CD14-positive monocyte (primary cell): Measurements from ENCODE around the gene DLGAP1. TPM values are rescaled to one million over a fixed set of nuclear protein-coding genes. Genes with fewer than 3 reads are reported as not detected.

Source experiments
- DNase-seq, 3 donors: peaks; one replicate each; pipeline ENCODE4 v3.0.0-alpha.2; 2011 to 2022
- H2AFZ ChIP-seq: 2 replicates; pipeline ENCODE4 v1.6.0; 2012; ENCODE audit warnings: mild to moderate bottlenecking, low read depth, low read length, inconsistent platforms; ENCODE audit not compliant: insufficient read depth, poor library complexity, severe bottlenecking
- H3K27ac ChIP-seq, 2 donors: 1 replicate in 1 of 2; 2 replicates in 1 of 2; pipeline ENCODE4 v1.5.1; 2012 to 2013; ENCODE audit warnings: low read length in 2 of 2, control low read depth in 1 of 2, inconsistent platforms in 1 of 2, low read depth in 1 of 2, mild to moderate bottlenecking in 1 of 2
- H3K27me3 ChIP-seq, 2 donors: one replicate each; pipeline versions ENCODE4 v1.6.0 to v1.6.1; 2011 to 2013; ENCODE audit warnings: low read length in 2 of 2; ENCODE audit not compliant: control insufficient read depth in 2 of 2, insufficient read depth in 2 of 2
- H3K36me3 ChIP-seq, 2 donors: replicated peaks in 1 of 2; 1 replicate in 1 of 2; 2 replicates in 1 of 2; pipeline versions ENCODE4 v1.5.1 to v1.6.1; 2012 to 2013; ENCODE audit warnings: low read length in 2 of 2, control low read depth in 1 of 2, inconsistent platforms in 1 of 2, mild to moderate bottlenecking in 1 of 2; ENCODE audit not compliant: insufficient read depth in 2 of 2, control insufficient read depth in 1 of 2
- H3K4me1 ChIP-seq, 2 donors: 1 replicate in 1 of 2; 2 replicates in 1 of 2; pipeline versions ENCODE4 v1.5.1 to v1.6.1; 2012 to 2013; ENCODE audit warnings: low read length in 2 of 2, control low read depth in 1 of 2, inconsistent platforms in 1 of 2, mild to moderate bottlenecking in 1 of 2, moderate library complexity in 1 of 2; ENCODE audit not compliant: insufficient read depth in 2 of 2, control insufficient read depth in 1 of 2
- H3K4me2 ChIP-seq: replicated peaks from 2 replicates; pipeline ENCODE3; 2012; ENCODE audit warnings: low read length, moderate library complexity, mild to moderate bottlenecking; ENCODE audit not compliant: poor library complexity, severe bottlenecking; ENCODE audit errors: extremely low read depth
- H3K4me3 ChIP-seq, 3 experiments: fragments of 200-600 bp in 1 of 3; sonication (generic) in 1 of 3; replicated peaks in 1 of 3; 1 replicate in 2 of 3; 2 replicates in 1 of 3; pipeline ENCODE4 v1.5.1; 2011 to 2013; ENCODE audit warnings: low read length in 3 of 3, mild to moderate bottlenecking in 3 of 3, control low read depth in 2 of 3, low read depth in 2 of 3, inconsistent platforms in 1 of 3, moderate library complexity in 1 of 3
- H3K79me2 ChIP-seq: 2 replicates; pipeline ENCODE4 v1.6.0; 2012; ENCODE audit warnings: mild to moderate bottlenecking, control low read depth, inconsistent platforms, low read length, moderate library complexity; ENCODE audit not compliant: insufficient read depth
- H3K9ac ChIP-seq: 2 replicates; pipeline ENCODE4 v1.6.0; 2017; ENCODE audit warnings: low read length, mild to moderate bottlenecking; ENCODE audit not compliant: insufficient read depth, poor library complexity, severe bottlenecking
- H3K9me3 ChIP-seq, 2 donors: replicated peaks in 1 of 2; 1 replicate in 1 of 2; 2 replicates in 1 of 2; pipeline versions ENCODE4 v1.5.1 to v1.6.1; 2012 to 2013; ENCODE audit warnings: low read length in 2 of 2, control low read depth in 1 of 2; ENCODE audit not compliant: control insufficient read depth in 1 of 2, insufficient read depth in 1 of 2
- H4K20me1 ChIP-seq: 2 replicates; pipeline ENCODE4 v1.6.0; 2012; ENCODE audit warnings: mild to moderate bottlenecking, low read length, control low read depth, moderate library complexity; ENCODE audit not compliant: insufficient read depth
- H3K27ac Mint-ChIP-seq, 7 donors: one replicate each; pipeline ENCODE4 v1.8.0; 2020; ENCODE audit warnings: mild to moderate bottlenecking in 7 of 7, mixed read lengths in 7 of 7, moderate library complexity in 6 of 7, inconsistent platforms in 2 of 7
- H3K27me3 Mint-ChIP-seq, 3 donors: one replicate each; pipeline ENCODE4 v1.8.0; 2021 to 2022; ENCODE audit warnings: low read depth in 3 of 3, mild to moderate bottlenecking in 3 of 3, mixed read lengths in 3 of 3, moderate library complexity in 3 of 3, inconsistent platforms in 1 of 3
- H3K36me3 Mint-ChIP-seq, 2 donors: one replicate each; pipeline ENCODE4 v1.8.0; 2020; ENCODE audit warnings: mixed read lengths in 2 of 2, inconsistent platforms in 1 of 2, mild to moderate bottlenecking in 1 of 2
- H3K4me1 Mint-ChIP-seq: one replicate; pipeline ENCODE4 v1.8.0; 2020; ENCODE audit warnings: mild to moderate bottlenecking, mixed read lengths
- H3K4me3 Mint-ChIP-seq, 2 donors: one replicate each; pipeline ENCODE4 v1.8.0; 2020; ENCODE audit warnings: mild to moderate bottlenecking in 2 of 2, mixed read lengths in 2 of 2, moderate library complexity in 1 of 2
- H3K9me3 Mint-ChIP-seq, 7 donors: one replicate each; pipeline ENCODE4 v1.8.0; 2020 to 2022; ENCODE audit warnings: mixed read lengths in 7 of 7, mild to moderate bottlenecking in 6 of 7, moderate library complexity in 6 of 7, inconsistent platforms in 2 of 7
- CTCF ChIP-seq: fragments of 200-600 bp; IDR thresholded peaks from one replicate; pipeline ENCODE4 v1.8.0; 2022; ENCODE audit warnings: antibody characterized with exemption, mild to moderate bottlenecking
- WGBS: methylation state at CpG from one replicate; pipeline ENCODE4 v1.1.5; 2013; ENCODE audit warnings: missing lambda C conversion rate; ENCODE audit not compliant: insufficient coverage; 5-methylcytosine and 5-hydroxymethylcytosine counted together
- intact Hi-C, 2 donors: fragments of 100-400 bp; cut with micrococcal nuclease; formaldehyde crosslinking; loops; one replicate each; pipeline versions ENCODE4 v1.15.0 to v1.15.1; 2023
- polyA plus RNA-seq, 3 donors: library from polyadenylated mRNA; depleted of rRNA in 1 of 3; unstranded in 2 of 3; stranded (reverse) in 1 of 3; fragments of 300-500 nt in 2 of 3; fragments of >200 nt in 1 of 3; fragmentation: Illumina TruSeq in 2 of 3; gene quantifications; 1 replicate in 2 of 3; 2 replicates in 1 of 3; pipeline ENCODE4 v1.2.3, GENCODE V29; 2012 to 2021

DLGAP1 gene
- polyA plus RNA-seq, 3 donors: 0.09 to 0.42 TPM; not detected in 1

GRCh38 chr18:4282954-4283353, 172.2 kb downstream of the DLGAP1 start:
- H3K9ac ChIP-seq: no peak overlapping the region
- no peaks in the 10 kb centered on the region for H3K4me1 Mint-ChIP-seq

GRCh38 chr18:4276953-4277585, 178.0 kb downstream of the DLGAP1 start:
- no peak for DNase-seq
- Histone ChIP-seq H3K36me3 (no peaks in the 10 kb centered on the region), H3K27me3 (no peaks in the 10 kb centered on the region), H3K9ac (no peak overlapping the region), H3K79me2 (no peaks in the 10 kb centered on the region), H4K20me1 (no peaks in the 10 kb centered on the region), H3K27ac (no peak overlapping the region), H3K9me3 (no peaks in the 10 kb centered on the region), H3K4me3 (no peak overlapping the region), H3K4me2 (no peak overlapping the region), H2AFZ (no peak overlapping the region), H3K4me1 (no peaks in the 10 kb centered on the region)
- Mint-ChIP-seq H3K4me3 (no peak overlapping the region), H3K4me1 (no peaks in the 10 kb centered on the region), H3K27ac (no peak overlapping the region), H3K9me3 (peaks cover 0 to 3% (median 0%) of the 10 kb centered on the region in 7 donors), H3K27me3 (peaks cover 0 to 3% (median 0%) of the 10 kb centered on the region in 3 donors), H3K36me3 (no peaks in the 10 kb centered on the region)
- no peak for TF ChIP-seq CTCF
- 100% methylated on average over 1 of the region's 5 CpGs for WGBS
- intact Hi-C loops: no loop called here

More at GRCh38 chr18:4282954-4283353, 172.2 kb downstream of the DLGAP1 start:
- no peak overlapping the region for H3K4me2 ChIP-seq
- no CpG with 5 or more reads among the region's 3 CpGs for WGBS
- H3K4me3 ChIP-seq: no peak overlapping the region
- intact Hi-C loops: no loop called here
- Mint-ChIP-seq H3K4me3 (no peak overlapping the region), H3K9me3 (peaks cover 0 to 6% (median 0%) of the 10 kb centered on the region in 7 donors), H3K27me3 (no peaks in the 10 kb centered on the region), H3K36me3 (no peaks in the 10 kb centered on the region), H3K27ac (no peak overlapping the region)
- no peak for TF ChIP-seq CTCF
- H3K4me1 ChIP-seq: no peaks in the 10 kb centered on the region
- H3K27ac ChIP-seq: no peak overlapping the region
- no peaks in the 10 kb centered on the region for H3K9me3 ChIP-seq
- no peaks in the 10 kb centered on the region for H4K20me1 ChIP-seq
- no peaks in the 10 kb centered on the region for H3K27me3 ChIP-seq
- no peaks in the 10 kb centered on the region for H3K36me3 ChIP-seq
- H2AFZ ChIP-seq: no peak overlapping the region
- no peaks in the 10 kb centered on the region for H3K79me2 ChIP-seq
- no peak for DNase-seq
